ENCODE measurements around the gene PRR5.

- TF ChIP-seq YY1 (IDR thresholded peaks at IDR 0.05; ENCODE audit: insufficient read depth, insufficient read length) = no peak
- TF ChIP-seq SUZ12 (IDR thresholded peaks at IDR 0.05; ENCODE audit: extremely low read depth, insufficient read depth, insufficient read length) = no peak
- TF ChIP-seq ZNF274 (IDR thresholded peaks at IDR 0.05; ENCODE audit: low read depth, low read length) = no peak
Measured at GRCh38 chr22:44734278-44734677, 32.3 kb downstream of the PRR5 start.
